ENCODE results near the gene GRHL3.
A peak's percentile ranks its signal among the peaks of the same experiment; 100 is the strongest.

Gene GRHL3

GRCh38 chr1:24318615-24319311, 394 bp upstream of the GRHL3 start:
- DNase-seq = no peak

DNA sequence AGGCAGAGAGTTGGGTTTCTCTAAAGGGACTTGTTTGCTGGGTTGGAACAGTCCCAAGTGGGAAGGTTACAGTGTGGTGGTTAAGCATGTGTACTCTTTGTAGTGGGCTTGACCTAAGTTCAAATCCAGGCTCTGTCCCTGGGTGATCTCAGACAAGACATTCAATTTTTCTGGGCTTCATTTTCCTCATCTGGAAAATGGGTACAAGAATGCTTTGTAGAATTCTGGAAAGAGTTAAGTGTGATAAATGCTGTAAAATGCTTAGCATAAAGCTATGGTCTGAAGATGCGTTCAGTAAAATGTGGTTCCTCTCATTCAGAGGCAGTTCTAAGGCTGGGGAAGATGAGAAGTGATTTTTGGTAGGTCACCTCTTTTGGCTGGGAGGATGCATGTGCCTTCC, 805 bp downstream of the GRHL3 start:
- DNase-seq = no peak

GRCh38 chr1:24321126-24321525, 2.0 kb downstream of the GRHL3 start:
- DNase-seq = no peak

GRCh38 chr1:24321697-24322469, 2.7 kb downstream of the GRHL3 start:
- DNase-seq = peak; percentile 41

DNA sequence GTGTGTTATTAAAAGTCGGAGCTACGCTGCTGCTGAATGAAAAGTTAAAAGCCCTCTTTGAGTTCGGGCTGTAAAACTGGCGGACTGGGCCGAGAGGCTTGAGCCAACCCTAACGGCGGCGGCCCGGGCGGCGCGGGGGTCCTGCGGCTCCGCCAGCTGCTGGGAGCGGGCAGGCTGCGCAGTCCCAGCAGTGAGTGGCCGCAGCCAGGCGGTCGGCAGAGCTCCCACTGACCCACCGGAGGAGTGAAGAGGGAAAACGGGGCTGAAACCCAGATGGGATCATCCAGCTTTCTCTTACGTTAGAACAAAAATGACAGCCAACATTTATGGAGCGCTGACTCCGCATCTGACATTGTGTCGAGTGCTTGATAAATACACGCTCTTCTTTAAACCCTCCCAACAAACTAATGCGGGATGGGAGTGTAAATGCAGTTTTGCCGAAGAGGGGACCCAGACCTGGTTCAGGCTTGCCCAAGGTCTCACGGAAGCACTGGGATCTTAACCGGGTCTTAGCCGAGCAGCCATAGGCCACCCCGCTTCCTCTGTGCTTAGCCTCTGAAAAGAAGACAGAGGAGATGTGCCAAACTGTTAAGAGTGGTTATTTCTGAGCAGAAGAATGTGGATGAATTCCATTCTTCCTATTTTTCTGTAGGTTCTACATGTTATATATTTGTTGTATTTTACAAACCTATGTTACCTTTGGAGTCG, 3.5 kb downstream of the GRHL3 start:
- no peak for DNase-seq

GRCh38 chr1:24323281-24323680, 4.1 kb downstream of the GRHL3 start:
- DNase-seq = no peak

- no peak for DNase-seq
These were observed 5.7 kb downstream of the GRHL3 start for GRCh38 chr1:24324903-24325302.

DNA sequence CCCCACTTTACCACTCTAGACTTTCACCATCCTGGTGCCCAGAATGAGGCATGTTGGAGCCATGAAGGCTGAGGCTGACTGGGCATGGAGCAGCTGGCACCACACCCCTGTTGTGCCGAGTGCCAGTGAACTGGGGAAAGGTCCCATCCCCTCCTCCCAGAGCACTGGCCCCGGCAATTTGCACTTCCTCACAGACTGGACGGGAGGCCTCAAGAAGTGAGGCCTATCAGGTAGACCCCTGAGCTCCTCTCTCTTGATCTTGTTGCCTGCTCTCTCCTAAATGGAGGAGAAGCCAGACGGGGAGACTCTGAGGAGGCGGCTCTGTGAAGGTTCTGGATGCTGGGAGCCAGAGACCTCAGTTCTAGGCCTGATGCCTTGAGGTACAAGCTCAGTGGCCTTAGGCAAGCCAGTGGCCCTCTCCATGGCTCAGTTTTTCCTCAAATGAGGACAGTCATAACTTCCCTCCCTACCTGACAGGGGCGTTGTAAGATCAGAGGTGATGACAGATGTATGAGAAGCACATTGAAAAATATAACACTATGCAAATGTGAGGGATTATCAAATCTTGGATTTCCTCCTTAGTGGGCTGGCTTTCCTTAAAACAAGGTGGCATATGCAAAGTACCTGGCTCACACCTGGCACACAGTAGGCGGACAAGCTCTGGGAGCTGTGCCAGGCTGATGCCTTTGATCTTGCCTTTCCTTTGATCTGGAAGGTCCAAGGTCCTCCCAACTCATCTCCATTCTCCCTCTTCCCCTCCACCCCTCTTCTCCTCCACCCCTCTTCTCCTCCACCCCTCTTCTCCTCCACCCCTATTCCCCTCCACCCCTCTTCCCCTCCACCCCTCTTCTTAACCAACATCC, 6.7 kb downstream of the GRHL3 start:
- DNase-seq = no peak

DNA sequence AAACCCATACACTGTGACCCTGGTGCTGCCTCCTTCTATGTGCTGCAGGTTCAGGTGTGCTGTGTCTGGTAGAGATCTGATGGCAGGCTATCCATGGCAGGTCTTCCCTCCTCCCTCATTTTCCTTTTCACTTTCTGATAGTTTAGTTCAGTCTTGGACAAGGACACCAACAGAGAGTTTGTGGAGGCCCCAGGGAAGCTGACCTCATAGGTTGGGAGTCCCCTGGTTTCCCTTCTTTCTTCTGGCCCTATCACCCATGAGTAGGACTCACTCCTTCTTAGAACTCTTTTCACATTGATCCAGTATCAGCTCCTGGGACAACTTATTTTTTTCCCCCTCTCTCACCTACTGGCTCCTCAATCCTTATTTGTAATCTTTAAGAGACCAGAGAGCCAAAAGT, 8.3 kb downstream of the GRHL3 start:
- DNase-seq = no peak

DNA sequence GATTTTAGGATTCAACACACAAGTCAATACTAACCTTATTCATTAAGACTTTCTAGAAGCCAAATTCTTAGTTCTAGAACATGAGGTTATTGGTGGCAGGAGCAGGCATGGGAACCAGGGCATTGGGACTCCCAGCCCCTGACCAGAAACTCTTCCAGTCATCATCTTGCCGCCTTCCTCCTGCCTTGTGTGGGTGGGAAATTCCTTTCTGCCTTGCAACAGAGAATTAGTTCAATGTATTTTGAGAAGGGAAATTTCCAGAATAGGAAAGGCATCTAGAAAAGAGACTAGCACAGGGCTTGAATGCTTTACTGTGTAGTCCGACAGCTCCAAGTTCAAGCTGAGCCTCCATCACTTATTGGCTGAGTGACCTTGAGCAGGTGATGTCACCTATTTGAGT, 8.7 kb downstream of the GRHL3 start:
- no peak for DNase-seq

GRCh38 chr1:24329331-24329730, 10.2 kb downstream of the GRHL3 start:
- DNase-seq = no peak

DNA sequence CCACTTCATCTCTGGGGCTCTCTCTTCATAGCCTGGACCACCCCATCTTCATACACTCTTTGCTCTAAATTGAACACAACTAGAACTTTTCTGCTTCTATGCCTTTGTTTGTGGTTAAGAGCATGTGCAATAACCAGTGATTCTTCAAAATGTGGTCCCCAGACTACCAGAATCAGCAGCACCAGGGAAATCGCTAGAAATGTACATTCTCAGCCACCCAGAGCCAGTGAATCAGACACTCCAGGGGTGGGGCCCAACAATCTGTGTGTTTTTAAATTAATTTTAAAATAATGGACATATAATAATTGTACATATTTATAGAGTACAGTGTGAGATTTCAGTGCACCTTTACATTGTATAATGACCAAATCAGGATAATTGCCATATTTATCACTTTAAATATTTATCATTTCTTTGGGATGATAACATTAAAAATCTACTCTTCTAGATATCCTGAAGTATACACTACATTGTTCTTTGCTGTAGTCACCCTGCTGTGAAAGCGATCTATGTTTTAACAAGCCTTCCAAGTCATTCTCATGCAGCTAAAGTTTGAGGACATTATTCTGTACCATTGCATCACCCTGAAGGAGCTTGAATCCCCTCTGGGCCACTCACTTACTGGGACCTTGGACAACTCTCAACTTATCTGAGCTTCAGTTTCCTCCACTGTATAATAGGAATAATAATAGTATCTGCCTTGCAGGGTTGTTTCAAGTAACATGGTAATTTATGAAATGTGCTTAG, 10.8 kb downstream of the GRHL3 start:
- no peak for DNase-seq

GRCh38 chr1:24331961-24332673, 13.0 kb downstream of the GRHL3 start:
- DNase-seq = no peak

GRCh38 chr1:24336075-24336474, 16.9 kb downstream of the GRHL3 start:
- DNase-seq = no peak

DNA sequence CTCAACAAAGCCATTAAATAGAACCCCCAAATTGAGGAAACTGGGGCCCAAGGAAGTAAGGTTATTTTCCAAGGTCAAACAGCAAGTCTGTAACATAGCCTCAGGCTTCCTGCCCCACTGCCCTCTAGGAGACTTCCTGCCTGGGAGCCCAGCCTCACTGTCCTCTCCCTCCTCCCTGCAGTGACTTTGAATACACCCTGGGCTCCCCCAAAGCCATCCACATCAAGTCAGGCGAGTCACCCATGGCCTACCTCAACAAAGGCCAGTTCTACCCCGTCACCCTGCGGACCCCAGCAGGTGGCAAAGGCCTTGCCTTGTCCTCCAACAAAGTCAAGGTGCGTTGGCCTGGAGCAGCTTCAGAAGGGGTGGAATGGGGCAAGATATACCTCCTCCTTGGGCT, 18.3 kb downstream of the GRHL3 start:
- DNase-seq = no peak

- no peak for DNase-seq
These were observed 19.3 kb downstream of the GRHL3 start for GRCh38 chr1:24338447-24338846.

- DNase-seq = no peak
These were observed 20.8 kb downstream of the GRHL3 start for GRCh38 chr1:24339996-24340395.

GRCh38 chr1:24340770-24341169, 21.6 kb downstream of the GRHL3 start:
- DNase-seq = no peak

DNA sequence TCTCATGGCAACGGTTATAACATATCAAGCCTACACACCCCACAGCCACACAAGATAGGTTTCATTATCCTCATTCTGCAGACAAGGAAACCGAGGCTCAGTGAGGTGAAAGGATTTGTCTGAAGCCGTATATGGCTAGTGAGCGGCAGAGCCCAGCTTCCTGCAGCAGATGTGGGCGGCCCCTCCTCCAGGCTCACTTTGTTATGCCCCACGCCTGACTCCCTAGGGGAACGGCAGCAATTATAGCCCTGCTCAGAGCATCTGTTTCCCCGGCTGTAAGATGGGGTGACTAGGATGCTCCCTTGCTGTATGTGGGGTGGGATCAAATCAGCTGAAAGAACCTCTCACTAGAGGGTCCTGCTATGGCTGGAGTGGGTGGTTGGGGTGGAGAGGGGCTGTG, 22.1 kb downstream of the GRHL3 start:
- no peak for DNase-seq

DNA sequence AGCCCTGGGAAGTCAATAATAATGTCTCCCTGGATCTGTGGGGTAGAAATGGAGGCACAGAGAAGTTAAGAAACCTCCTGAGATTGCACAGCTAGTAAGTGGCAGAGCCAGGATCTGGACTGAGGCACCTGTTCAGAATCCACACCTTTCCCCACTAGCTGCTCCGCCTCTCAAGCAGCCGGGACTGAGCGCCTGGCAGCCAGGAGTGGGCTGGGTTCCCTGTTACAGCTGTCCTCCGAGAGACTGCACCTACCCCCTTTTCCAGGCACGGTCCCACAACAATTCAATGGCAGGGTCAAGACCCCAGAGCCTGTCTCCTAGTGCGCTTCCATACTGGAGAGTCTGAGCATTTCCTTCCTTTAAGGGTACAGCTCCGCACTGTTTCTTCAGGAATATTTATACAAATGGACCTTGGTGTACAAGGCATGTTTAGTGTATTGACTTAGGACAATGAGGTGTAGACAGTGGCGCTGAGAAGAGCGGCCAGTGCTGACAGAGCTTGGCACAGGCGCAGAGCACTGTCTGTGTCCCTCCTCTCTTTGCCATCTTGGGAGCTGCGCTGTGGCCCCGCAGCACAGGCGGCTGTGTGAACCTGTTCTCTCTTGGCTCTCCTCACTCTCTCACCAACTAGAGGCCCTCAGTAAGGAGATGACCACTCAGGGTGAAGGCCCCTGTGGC, 24.4 kb downstream of the GRHL3 start:
- no peak for DNase-seq

Measured in NCI-H146 (cell line).